HepG2 (cell line): ENCODE results near the gene JTB. TPM values are rescaled to one million over a fixed set of nuclear protein-coding genes. Genes with fewer than 3 reads are reported as not detected.
A peak's percentile ranks its signal among the peaks of the same experiment; 100 is the strongest.

Experiments used
- ATF2 ChIP-seq: sonication (generic); formaldehyde crosslinking; IDR thresholded peaks from 2 replicates; pipeline ENCODE4 v1.4.0; 2020; ENCODE audit warnings: missing genetic modification reagents
- CC2D1A ChIP-seq: sonication (generic); formaldehyde crosslinking; IDR thresholded peaks from 2 replicates; pipeline ENCODE4 v1.8.1; 2023; ENCODE audit warnings: mild to moderate bottlenecking, missing genetic modification reagents
- FOXO4 ChIP-seq: sonication (generic); formaldehyde crosslinking; conservative IDR thresholded peaks from 2 replicates; pipeline ENCODE4 v1.8.1; 2023; ENCODE audit warnings: missing genetic modification reagents
- GTF3A ChIP-seq: sonication (generic); formaldehyde crosslinking; conservative IDR thresholded peaks from 2 replicates; pipeline ENCODE4 v1.4.0; 2020; ENCODE audit warnings: mild to moderate bottlenecking, missing genetic modification reagents
- HMG20B ChIP-seq: conservative IDR thresholded peaks from 2 replicates; pipeline ENCODE4 v1.6.1; 2016; ENCODE audit warnings: missing genetic modification reagents, missing compliant biosample characterization
- PAXIP1 ChIP-seq: sonication (generic); formaldehyde crosslinking; conservative IDR thresholded peaks from 2 replicates; pipeline ENCODE4 v1.4.0; 2020; ENCODE audit warnings: mild to moderate bottlenecking, missing genetic modification reagents, moderate library complexity
- PBX3 ChIP-seq: sonication (generic); formaldehyde crosslinking; IDR thresholded peaks from 2 replicates; pipeline ENCODE4 v1.8.1; 2023; ENCODE audit warnings: missing genetic modification reagents, inconsistent platforms, borderline replicate concordance
- PLSCR1 ChIP-seq: sonication (generic); formaldehyde crosslinking; IDR thresholded peaks from 2 replicates; pipeline ENCODE4 v1.5.0; 2020; ENCODE audit warnings: missing genetic modification reagents, mild to moderate bottlenecking, borderline replicate concordance
- POGZ ChIP-seq: sonication (generic); formaldehyde crosslinking; IDR thresholded peaks from 2 replicates; pipeline ENCODE4 v1.4.0; 2020; ENCODE audit warnings: mild to moderate bottlenecking, missing genetic modification reagents
- SIX1 ChIP-seq: sonication (generic); formaldehyde crosslinking; IDR thresholded peaks from 2 replicates; pipeline ENCODE4 v1.4.0; 2020; ENCODE audit warnings: missing genetic modification reagents, borderline replicate concordance
- ZBTB39 ChIP-seq: sonication (generic); formaldehyde crosslinking; IDR thresholded peaks from 2 replicates; pipeline ENCODE4 v1.5.0; 2020; ENCODE audit warnings: missing genetic modification reagents
- ZNF687 ChIP-seq: sonication (generic); formaldehyde crosslinking; IDR thresholded peaks from 2 replicates; pipeline ENCODE4 v1.5.1; 2020; ENCODE audit warnings: mild to moderate bottlenecking, missing genetic modification reagents, moderate library complexity
- polyA plus RNA-seq, 8 experiments: library from polyadenylated mRNA; depleted of rRNA in 3 of 8; stranded (reverse) in 7 of 8; unstranded in 1 of 8; fragments of >200 nt; fragmentation: Illumina TruSeq in 4 of 8; extraction: Trizol in 4 of 8; gene quantifications; 2 replicates each; pipeline versions ENCODE4 v1.2.1 to v1.2.3, GENCODE V29; 2011 to 2016; ENCODE audit warnings: low read depth in 4 of 8, missing spikeins in 1 of 8, mixed read lengths in 1 of 8; ENCODE audit not compliant: insufficient read depth in 1 of 8
- total RNA-seq, 5 experiments: library from RNA; depleted of rRNA; stranded (reverse); fragments of >200 nt; fragmentation: Illumina TruSeq; extraction: Trizol; gene quantifications; 2 replicates each; pipeline ENCODE4 v1.2.3, GENCODE V29; 2016; ENCODE audit warnings: low read depth in 1 of 5

Gene JTB
- total and polyA plus RNA-seq, 2 of the 13 experiments (the other 11 are each of a cell fraction or from before 2014, with no cell fraction given) = 96.7 to 99.2 TPM

- TF ChIP-seq PBX3 (CRISPR knock-in tag) (no peak), PLSCR1 (no peak), SIX1 (no peak), CC2D1A (CRISPR knock-in tag) (no peak), ATF2 (CRISPR knock-in tag) (no peak), ZNF687 (CRISPR knock-in tag) (peak; percentile 76), HMG20B (CRISPR knock-in tag) (no peak), FOXO4 (CRISPR knock-in tag) (no peak), POGZ (CRISPR knock-in tag) (no peak), PAXIP1 (no peak), GTF3A (CRISPR knock-in tag) (no peak), ZBTB39 (CRISPR knock-in tag) (no peak)
Observed at GRCh38 chr1:153945795-153946621, 31.5 kb downstream of the JTB start (continued).
